ENCODE measurements around the gene RFC5. TPM values are rescaled to one million over a fixed set of nuclear protein-coding genes. Genes with fewer than 3 reads are reported as not detected.

The RFC5 gene
- 10 to 100 TPM; 18.9 to 26.3 TPM for total RNA-seq

GRCh38 chr12:118016424-118017264, at the start of gene RFC5:
RFC5 (plus strand) TSS chr12:118016703; CDS start chr12:118016828, 125 bp downstream.
- H3K27ac ChIP-seq, result no peak within 1 kb of the TSS
- no peak for TF ChIP-seq CTCF (IDR thresholded peaks at IDR 0.05)
- peak; percentile 25 for TF ChIP-seq POLR2A (IDR thresholded peaks at IDR 0.05)
- TF ChIP-seq POLR2AphosphoS5 (IDR thresholded peaks at IDR 0.05), result peak; percentile 92
- intact Hi-C loops (cut with DNase I), result no loop called here

GRCh38 chr12:117967043-117967442, 49.5 kb upstream of the RFC5 start:
- H3K27ac ChIP-seq, result no peak overlapping the region
- H3K36me3 ChIP-seq, result no peaks in the 10 kb centered on the region
- no peak overlapping the region for H3K4me3 ChIP-seq
- intact Hi-C loops (cut with DNase I), result no loop called here
- WGBS, result 61% methylated on average over 4 of the region's 4 CpGs
- no peaks in the 10 kb centered on the region for H3K4me1 ChIP-seq (replicated peaks)
- no peaks in the 10 kb centered on the region for H3K27me3 ChIP-seq (replicated peaks; ENCODE audit: insufficient read depth)
- TF ChIP-seq CTCF (IDR thresholded peaks at IDR 0.05), result no peak
- no peaks in the 10 kb centered on the region for H3K9me3 ChIP-seq
- DNase-seq (ENCODE audit: low spot score), result no peak

More at GRCh38 chr12:118016424-118017264, at the start of gene RFC5:
- H3K4me3 ChIP-seq, result peak within 1 kb of the TSS; percentile 85 to 87
- peak; percentile 97 for DNase-seq (ENCODE audit: low spot score)
- no peaks in the 10 kb centered on the region for H3K9me3 ChIP-seq
- WGBS, result under 1% methylated on average over 59 of the region's 61 CpGs
- H3K36me3 ChIP-seq, result no peaks in the 10 kb centered on the region
- H3K27me3 ChIP-seq (replicated peaks; ENCODE audit: insufficient read depth), result no peaks in the 10 kb centered on the region
- H3K4me1 ChIP-seq (replicated peaks), result no peaks in the 10 kb centered on the region

- Histone ChIP-seq H3K9me3 (no peaks in the 10 kb centered on the region), H3K4me3 (no peak overlapping the region), H3K27me3 (replicated peaks; ENCODE audit: insufficient read depth) (no peaks in the 10 kb centered on the region), H3K27ac (no peak overlapping the region), H3K36me3 (no peaks in the 10 kb centered on the region), H3K4me1 (replicated peaks) (no peaks in the 10 kb centered on the region)
- 32% methylated on average over 12 of the region's 12 CpGs for WGBS
- DNase-seq (ENCODE audit: low spot score), result no peak
- intact Hi-C loops (cut with DNase I), result no loop called here
- TF ChIP-seq CTCF (IDR thresholded peaks at IDR 0.05), result no peak
- TF ChIP-seq POLR2AphosphoS5 (IDR thresholded peaks at IDR 0.05), result no peak
- no peak for TF ChIP-seq POLR2A (IDR thresholded peaks at IDR 0.05)
Measured at GRCh38 chr12:117967512-117967911, 49.0 kb upstream of the RFC5 start.

GRCh38 chr12:117968151-117968789, 48.2 kb upstream of the RFC5 start:
- Histone ChIP-seq H3K27me3 (replicated peaks; ENCODE audit: insufficient read depth) (no peaks in the 10 kb centered on the region), H3K27ac (peak overlapping the region; percentile 69 to 77)
- 3% methylated on average over 10 of the region's 10 CpGs for WGBS

GRCh38 chr12:117968826-117969659, 47.5 kb upstream of the RFC5 start, which contains the start of gene KSR2:
KSR2 (minus strand) TSS chr12:117968990; CDS start chr12:117968255, 735 bp downstream.
- Histone ChIP-seq H3K4me1 (replicated peaks) (no peaks in the 10 kb centered on the region), H3K4me3 (peak within 1 kb of the TSS; percentile 51 to 58), H3K27me3 (replicated peaks; ENCODE audit: insufficient read depth) (no peaks in the 10 kb centered on the region), H3K9me3 (no peaks in the 10 kb centered on the region), H3K27ac (peak within 1 kb of the TSS; percentile 69 to 77), H3K36me3 (no peaks in the 10 kb centered on the region)
- TF ChIP-seq POLR2A (IDR thresholded peaks at IDR 0.05) (no peak), CTCF (IDR thresholded peaks at IDR 0.05) (no peak), POLR2AphosphoS5 (IDR thresholded peaks at IDR 0.05) (no peak)
- DNase-seq (ENCODE audit: low spot score), result peak; percentile 76
- under 1% methylated on average over 61 of the region's 86 CpGs for WGBS
- intact Hi-C loops (cut with DNase I), result no loop called here

More at GRCh38 chr12:117968151-117968789, 48.2 kb upstream of the RFC5 start:
- Histone ChIP-seq H3K4me1 (replicated peaks) (no peaks in the 10 kb centered on the region), H3K4me3 (peak overlapping the region; percentile 51 to 58), H3K9me3 (no peaks in the 10 kb centered on the region), H3K36me3 (no peaks in the 10 kb centered on the region)
- intact Hi-C loops (cut with DNase I), result no loop called here
- no peak for DNase-seq (ENCODE audit: low spot score)
- TF ChIP-seq POLR2AphosphoS5 (IDR thresholded peaks at IDR 0.05), result no peak
